Muscle of leg (tissue), 11 donors: ENCODE data around the gene IL17RC. TPM values are rescaled to one million over a fixed set of nuclear protein-coding genes. Genes with fewer than 3 reads are reported as not detected.

Source experiments
- DNase-seq: peaks from one replicate; pipeline ENCODE4 v3.0.0; 2013
- H3K27ac ChIP-seq: one replicate; pipeline ENCODE4 v1.5.1; 2013; ENCODE audit warnings: mild to moderate bottlenecking, low read length, control low read depth
- H3K27me3 ChIP-seq: one replicate; pipeline ENCODE4 v1.6.1; 2013; ENCODE audit warnings: low read length; ENCODE audit not compliant: control insufficient read depth, insufficient read depth
- H3K36me3 ChIP-seq: one replicate; pipeline ENCODE4 v1.6.1; 2013; ENCODE audit warnings: low read length; ENCODE audit not compliant: control insufficient read depth, insufficient read depth
- H3K4me1 ChIP-seq: one replicate; pipeline ENCODE4 v1.6.1; 2013; ENCODE audit warnings: low read length; ENCODE audit not compliant: control insufficient read depth, insufficient read depth
- H3K4me3 ChIP-seq: one replicate; pipeline ENCODE4 v1.5.1; 2013; ENCODE audit warnings: low read length, control low read depth
- H3K9me3 ChIP-seq: replicated peaks from 2 replicates; pipeline ENCODE4 v1.6.1; 2013; ENCODE audit warnings: low read depth, low read length; ENCODE audit not compliant: control insufficient read depth
- WGBS: methylation state at CpG from one replicate; pipeline ENCODE4 v1.1.5; 2013; ENCODE audit warnings: missing lambda C conversion rate; ENCODE audit not compliant: insufficient coverage; 5-methylcytosine and 5-hydroxymethylcytosine counted together
- polyA plus RNA-seq, 8 donors: library from polyadenylated mRNA; unstranded; fragments of 120-200 nt; gene quantifications; one replicate each; pipeline versions ENCODE4 v1.2.1 to v1.2.3, GENCODE V29; 2013; ENCODE audit warnings: inconsistent platforms in 1 of 8, low replicate concordance in 1 of 8; ENCODE audit not compliant: insufficient read length in 8 of 8, insufficient read depth in 1 of 8
- total RNA-seq: library from RNA; stranded (reverse); fragments of 120-200 nt; gene quantifications from one replicate; pipeline ENCODE4 v1.2.4, GENCODE V29; 2013

The IL17RC gene
- total and polyA plus RNA-seq, 9 donors = 17.3 to 26.9 (median 21.2) TPM

DNA sequence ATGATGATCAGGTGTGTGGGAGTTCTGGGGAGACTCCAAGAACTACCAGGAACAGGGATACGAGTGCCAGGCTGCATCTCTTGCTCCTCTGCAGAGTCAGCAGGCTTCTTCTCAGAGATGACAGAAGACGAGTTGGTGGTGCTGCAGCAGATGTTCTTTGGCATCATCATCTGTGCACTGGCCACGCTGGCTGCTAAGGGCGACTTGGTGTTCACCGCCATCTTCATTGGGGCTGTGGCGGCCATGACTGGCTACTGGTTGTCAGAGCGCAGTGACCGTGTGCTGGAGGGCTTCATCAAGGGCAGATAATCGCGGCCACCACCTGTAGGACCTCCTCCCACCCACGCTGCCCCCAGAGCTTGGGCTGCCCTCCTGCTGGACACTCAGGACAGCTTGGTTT, 27.4 kb downstream of the IL17RC start:
- DNase-seq = no peak
- H3K27ac ChIP-seq = no peak overlapping the region
- H3K27me3 ChIP-seq = no peaks in the 10 kb centered on the region
- WGBS = 85% methylated on average over 8 of the region's 11 CpGs
- peaks cover 32% of the 10 kb centered on the region for H3K36me3 ChIP-seq
- H3K4me3 ChIP-seq = no peak overlapping the region
- H3K4me1 ChIP-seq = peaks cover 11% of the 10 kb centered on the region
- H3K9me3 ChIP-seq = no peaks in the 10 kb centered on the region

DNA sequence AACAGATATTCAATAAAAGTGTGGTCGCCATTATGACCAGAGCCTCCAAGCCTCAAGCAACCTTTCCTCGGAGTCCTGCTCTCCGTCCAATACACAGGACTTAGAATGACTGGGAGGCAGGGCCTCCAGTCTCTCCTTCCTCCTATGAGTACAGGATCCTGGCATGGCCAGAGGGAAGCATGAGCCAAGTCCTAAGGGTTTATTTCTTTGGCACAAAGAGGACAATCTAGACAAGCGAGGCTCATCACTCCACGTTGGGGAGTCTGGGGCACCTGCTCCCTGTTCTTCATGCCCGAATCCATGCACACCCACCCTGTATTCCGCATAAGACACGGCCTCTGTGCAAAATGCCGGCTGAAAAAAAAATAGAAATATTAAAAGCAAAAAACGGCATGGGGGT, 28.5 kb downstream of the IL17RC start:
- peaks cover 35% of the 10 kb centered on the region for H3K36me3 ChIP-seq
- H3K4me3 ChIP-seq = no peak overlapping the region
- H3K9me3 ChIP-seq = no peaks in the 10 kb centered on the region
- no peaks in the 10 kb centered on the region for H3K27me3 ChIP-seq
- H3K27ac ChIP-seq = no peak overlapping the region
- WGBS = 73% methylated on average over 3 of the region's 10 CpGs
- DNase-seq = no peak
- H3K4me1 ChIP-seq = peaks cover 11% of the 10 kb centered on the region

DNA sequence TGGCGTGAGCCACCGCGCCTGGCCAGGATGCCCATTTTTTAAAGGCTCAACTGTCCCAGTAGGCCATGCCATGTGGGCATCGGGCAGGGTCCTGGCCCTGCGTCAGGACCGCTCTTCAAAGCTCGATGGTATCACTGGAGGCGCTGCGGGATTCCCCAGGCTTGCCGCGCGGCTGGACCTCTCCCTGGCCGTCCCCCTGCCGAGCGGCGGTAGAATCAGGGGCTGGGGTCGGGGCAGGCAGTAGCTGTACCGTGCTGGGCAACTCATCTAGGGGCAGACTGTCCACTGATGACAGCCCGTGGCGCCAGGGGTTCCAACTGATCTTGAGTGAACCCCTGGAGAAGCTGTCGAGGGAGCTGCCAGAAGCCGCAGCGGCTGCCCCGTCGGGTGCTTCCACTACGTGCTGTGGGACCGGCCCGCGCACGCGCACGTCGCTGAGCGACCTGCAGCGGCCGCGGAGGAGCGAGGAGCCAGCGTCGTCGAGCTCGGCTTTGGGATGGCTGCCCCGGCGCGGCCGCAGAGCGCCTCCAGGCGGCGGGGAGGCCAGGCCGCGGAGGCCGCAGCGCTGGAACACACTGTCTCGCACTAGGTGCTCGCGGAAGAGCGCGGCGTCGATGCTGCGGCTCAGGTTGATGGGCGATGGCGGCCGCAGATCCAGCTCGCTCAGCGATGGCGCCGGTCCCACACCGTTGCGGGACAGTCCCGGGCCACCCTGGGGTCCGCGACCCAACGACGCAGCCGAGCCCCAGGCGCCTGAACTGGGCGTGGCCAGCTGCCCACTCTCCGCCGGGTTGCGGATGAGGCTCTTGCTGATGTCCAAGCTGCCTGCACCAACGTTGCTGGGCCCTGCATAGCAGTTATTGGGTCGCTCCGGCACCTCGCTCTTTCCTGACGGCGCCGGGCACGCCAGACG, 29.5 kb downstream of the IL17RC start:
- Histone ChIP-seq H3K27me3 (no peaks in the 10 kb centered on the region), H3K27ac (peak overlapping the region; percentile 70), H3K9me3 (no peaks in the 10 kb centered on the region), H3K4me3 (peak overlapping the region; percentile 52), H3K4me1 (peaks cover 16% of the 10 kb centered on the region), H3K36me3 (peaks cover 28% of the 10 kb centered on the region)
- peak; percentile 97 for DNase-seq
- WGBS = 2% methylated on average over 90 of the region's 90 CpGs

DNA sequence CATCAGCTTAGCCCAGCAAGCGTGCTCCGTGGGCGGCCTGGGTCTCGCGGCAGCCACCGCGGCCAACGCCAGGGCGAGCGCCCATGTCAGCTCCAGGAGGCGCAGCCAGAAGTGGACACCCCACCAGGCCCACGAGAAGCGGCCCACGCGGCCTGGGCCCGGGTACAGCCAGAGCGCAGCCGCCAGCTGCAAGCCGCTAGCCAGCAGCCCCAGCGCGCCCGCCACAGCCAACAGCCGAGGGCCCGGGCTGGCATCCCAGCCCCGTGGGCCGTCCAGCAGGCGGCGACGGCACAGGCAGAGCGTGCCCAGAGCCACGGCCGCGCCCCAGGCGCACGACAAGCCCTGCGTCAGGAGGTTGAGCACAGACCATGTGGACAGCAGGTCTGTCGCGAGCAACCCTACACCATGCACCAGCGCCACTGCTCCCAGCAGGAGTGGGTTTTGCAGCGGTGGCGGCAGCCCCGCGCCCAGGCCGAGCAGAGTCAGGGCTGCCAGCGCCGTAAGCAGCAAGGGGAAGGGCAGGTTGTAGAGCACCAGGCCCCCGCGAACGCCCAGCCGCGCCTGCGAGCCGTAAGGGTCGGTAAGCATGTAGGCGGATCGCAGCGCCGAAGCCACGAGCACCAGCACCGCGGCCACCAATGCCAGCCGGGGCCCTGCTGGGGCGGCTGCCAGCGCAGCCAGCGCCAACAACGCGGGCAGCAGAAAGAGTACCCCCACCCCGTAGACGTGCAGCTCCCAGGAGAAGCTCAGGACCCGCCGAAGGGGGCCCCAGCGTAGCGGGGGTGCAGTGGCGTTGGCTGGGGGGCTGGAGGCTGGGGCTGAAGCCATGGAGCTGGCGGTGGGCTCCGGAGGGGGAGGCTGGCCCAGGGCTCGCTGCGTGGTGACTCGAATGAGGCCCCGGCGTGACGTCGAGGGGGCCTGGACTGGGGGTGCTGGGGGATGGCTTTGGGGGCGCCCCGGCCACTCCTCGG, 30.4 kb downstream of the IL17RC start:
- Histone ChIP-seq H3K36me3 (peaks cover 26% of the 10 kb centered on the region), H3K4me3 (peak overlapping the region; percentile 52), H3K9me3 (no peaks in the 10 kb centered on the region), H3K27ac (peak overlapping the region; percentile 51), H3K4me1 (peaks cover 22% of the 10 kb centered on the region), H3K27me3 (no peaks in the 10 kb centered on the region)
- WGBS = 22% methylated on average over 68 of the region's 86 CpGs
- peak; percentile 82 for DNase-seq

DNA sequence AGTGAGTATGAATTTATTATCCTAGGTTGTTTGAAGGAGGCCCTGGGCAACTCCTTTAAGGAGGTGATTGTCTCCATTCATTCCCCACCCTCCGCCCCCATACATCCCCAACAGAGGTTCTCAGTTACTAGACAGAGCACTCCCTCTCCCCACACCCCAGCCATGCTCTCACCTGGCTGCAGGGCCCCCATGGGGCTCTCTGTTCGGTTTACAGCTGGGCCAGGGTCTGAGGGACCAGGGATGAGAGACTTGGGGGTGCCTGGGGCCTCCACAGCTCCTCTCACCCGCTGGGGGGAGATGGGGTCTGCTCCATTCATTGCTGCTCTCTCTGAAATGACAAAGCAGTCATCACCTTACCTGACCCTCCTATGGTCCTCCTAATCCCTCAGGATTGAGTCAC, 31.7 kb downstream of the IL17RC start:
- H3K27ac ChIP-seq = no peak overlapping the region
- H3K27me3 ChIP-seq = no peaks in the 10 kb centered on the region
- peaks cover 18% of the 10 kb centered on the region for H3K36me3 ChIP-seq
- DNase-seq = no peak
- peaks cover 22% of the 10 kb centered on the region for H3K4me1 ChIP-seq
- no peaks in the 10 kb centered on the region for H3K9me3 ChIP-seq
- WGBS = 40% methylated on average over 1 of the region's 3 CpGs
- no peak overlapping the region for H3K4me3 ChIP-seq

DNA sequence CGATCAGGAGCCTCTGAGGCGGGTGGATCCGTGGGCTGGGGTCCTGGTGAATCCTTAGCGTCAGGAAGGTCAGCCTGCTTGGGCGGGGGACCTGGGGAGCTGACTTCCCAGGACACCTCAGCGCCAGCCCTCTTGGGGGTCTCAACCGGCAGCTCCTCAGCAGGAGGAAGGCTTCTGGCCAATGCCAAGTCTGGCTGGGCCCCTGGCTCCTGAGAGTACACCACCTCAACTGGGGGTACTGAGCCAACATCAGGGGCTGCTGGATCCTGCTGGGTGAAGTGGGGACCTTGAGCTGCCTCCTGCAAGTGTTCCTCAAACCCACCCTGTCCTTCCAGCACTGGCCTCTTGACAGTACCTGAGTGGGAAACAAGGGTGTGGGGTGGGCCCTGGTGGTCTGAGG, 32.2 kb downstream of the IL17RC start:
- DNase-seq = no peak
- no peaks in the 10 kb centered on the region for H3K9me3 ChIP-seq
- H3K4me3 ChIP-seq = no peak overlapping the region
- no peak overlapping the region for H3K27ac ChIP-seq
- peaks cover 12% of the 10 kb centered on the region for H3K36me3 ChIP-seq
- no peaks in the 10 kb centered on the region for H3K27me3 ChIP-seq
- H3K4me1 ChIP-seq = peaks cover 22% of the 10 kb centered on the region
- 90% methylated on average over 5 of the region's 7 CpGs for WGBS

DNA sequence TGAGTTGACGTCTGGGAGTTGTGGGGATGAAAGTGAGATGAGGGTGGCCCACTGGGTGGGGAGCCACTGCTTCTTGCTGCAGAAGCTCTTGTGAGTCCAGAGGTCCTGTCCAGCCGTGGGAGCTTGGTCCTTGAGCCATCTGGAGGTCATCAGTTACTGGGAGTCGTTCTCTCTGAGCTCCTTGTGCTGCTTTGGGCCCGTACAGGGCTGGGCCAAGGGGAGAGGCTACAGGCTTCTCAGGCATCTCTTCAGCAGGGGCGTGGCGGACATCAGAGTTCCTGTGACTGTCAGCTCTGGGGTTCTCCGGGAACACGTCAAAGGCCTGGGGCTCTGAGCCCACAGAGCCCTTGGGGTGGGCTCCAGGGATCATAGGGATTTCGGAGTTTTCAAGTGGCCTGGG, 32.7 kb downstream of the IL17RC start:
- H3K36me3 ChIP-seq = peaks cover 12% of the 10 kb centered on the region
- H3K27me3 ChIP-seq = no peaks in the 10 kb centered on the region
- DNase-seq = no peak
- no peaks in the 10 kb centered on the region for H3K9me3 ChIP-seq
- WGBS = 58% methylated on average over 8 of the region's 9 CpGs
- H3K27ac ChIP-seq = no peak overlapping the region
- peaks cover 22% of the 10 kb centered on the region for H3K4me1 ChIP-seq
- H3K4me3 ChIP-seq = no peak overlapping the region

DNA sequence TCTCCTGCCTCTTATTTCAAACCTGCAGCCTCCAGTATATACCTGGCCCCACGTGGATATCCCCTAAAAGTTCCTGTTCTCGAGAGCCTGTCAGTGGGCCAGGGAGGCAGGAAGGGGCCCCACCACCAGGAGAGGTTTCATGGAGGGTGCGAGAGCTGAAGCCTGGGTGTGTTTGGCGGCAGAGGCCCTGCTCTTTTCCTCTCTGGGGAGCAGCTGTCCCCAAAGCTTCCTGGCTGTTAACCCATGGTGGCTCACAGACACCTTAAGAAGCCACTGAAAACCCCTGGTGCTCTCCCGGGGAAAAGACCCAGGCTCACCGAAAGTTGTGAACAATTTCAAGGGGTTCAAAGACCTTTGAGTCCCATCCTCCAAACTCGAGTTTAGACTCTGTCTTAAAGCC, 34.2 kb downstream of the IL17RC start:
- Histone ChIP-seq H3K9me3 (no peaks in the 10 kb centered on the region), H3K27me3 (no peaks in the 10 kb centered on the region), H3K4me3 (no peak overlapping the region), H3K27ac (no peak overlapping the region), H3K4me1 (peaks cover 22% of the 10 kb centered on the region), H3K36me3 (peaks cover 12% of the 10 kb centered on the region)
- DNase-seq = no peak
- WGBS = 22% methylated on average over 4 of the region's 7 CpGs

DNA sequence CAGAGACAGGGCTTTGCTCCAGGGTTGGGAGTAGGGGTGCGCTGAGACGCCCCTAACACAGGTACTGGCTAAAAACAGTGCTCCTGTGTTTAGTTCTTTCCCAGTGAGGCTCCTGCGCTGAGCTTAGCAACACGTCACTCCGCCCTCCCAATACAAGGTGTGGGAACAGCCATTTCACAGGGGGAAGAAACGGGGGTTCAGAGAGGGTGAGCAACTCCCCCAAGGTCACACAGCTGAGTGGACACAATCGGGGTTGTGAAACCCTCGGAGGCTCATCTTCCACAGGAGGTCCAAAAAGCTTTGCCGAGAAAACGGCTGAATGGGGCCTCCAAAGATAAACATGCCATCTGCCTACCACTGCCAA, 34.7 kb downstream of the IL17RC start:
- H3K4me3 ChIP-seq = peak overlapping the region; percentile 32
- peaks cover 12% of the 10 kb centered on the region for H3K36me3 ChIP-seq
- DNase-seq = no peak
- H3K9me3 ChIP-seq = no peaks in the 10 kb centered on the region
- 67% methylated on average over 2 of the region's 10 CpGs for WGBS
- no peaks in the 10 kb centered on the region for H3K27me3 ChIP-seq
- no peak overlapping the region for H3K27ac ChIP-seq
- H3K4me1 ChIP-seq = peaks cover 20% of the 10 kb centered on the region
